Activated T-cell treated with anti-CD3 and anti-CD28 coated beads, Interleukin-2, amount 50 U/mL, for 1 hour (primary cell): ENCODE measurements around the gene OR51B6.
"Not testable (repeated sequence)": the region's sequence is repeated elsewhere in the genome, so short reads cannot be mapped to it uniquely, and the experiment has no call there.

Experiments used
- DNase-seq: peaks from one replicate; pipeline ENCODE4 v3.0.0-alpha.2; 2020

The OR51B6 gene

DNA sequence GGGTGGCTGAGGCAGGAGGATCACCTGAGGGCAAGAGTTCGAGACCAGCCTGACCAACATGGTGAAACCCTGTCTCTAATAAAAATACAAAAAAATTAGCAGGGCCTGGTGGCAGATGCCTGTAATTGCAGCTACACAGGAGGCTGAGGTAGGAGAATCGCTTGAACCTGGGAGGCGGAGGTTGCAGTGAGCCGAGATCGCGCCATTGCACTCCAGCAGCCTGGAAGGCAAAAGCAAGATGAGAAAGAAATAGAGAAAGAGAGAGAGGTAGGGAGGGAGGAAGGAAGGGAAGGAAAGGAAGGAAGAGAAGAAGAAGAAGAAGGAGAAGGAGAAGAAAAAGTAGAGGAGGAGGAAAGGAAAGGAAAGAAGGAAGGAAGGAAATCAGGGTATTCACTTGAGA, 15.1 kb downstream of the OR51B6 start:
- not testable (repeated sequence) for DNase-seq

DNA sequence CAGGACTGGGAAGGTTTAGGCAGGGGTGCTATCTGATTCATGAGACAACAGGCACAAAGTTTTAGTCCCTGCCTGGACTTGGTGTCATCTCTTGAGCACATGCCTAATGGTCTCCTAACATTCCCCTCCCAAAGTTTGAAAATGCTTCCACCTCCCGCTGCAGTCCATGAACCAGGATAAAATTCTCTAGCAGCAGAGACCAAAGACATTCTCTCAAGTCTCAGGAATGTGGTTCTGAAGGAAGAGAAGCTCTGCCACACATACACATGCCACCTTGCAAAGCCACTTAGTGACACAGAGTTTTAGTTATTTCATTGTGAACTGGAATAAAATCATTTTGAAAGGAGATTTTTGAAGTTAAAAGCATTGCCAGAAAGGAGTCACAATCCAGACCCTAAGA, 15.5 kb downstream of the OR51B6 start:
- no peak for DNase-seq

DNA sequence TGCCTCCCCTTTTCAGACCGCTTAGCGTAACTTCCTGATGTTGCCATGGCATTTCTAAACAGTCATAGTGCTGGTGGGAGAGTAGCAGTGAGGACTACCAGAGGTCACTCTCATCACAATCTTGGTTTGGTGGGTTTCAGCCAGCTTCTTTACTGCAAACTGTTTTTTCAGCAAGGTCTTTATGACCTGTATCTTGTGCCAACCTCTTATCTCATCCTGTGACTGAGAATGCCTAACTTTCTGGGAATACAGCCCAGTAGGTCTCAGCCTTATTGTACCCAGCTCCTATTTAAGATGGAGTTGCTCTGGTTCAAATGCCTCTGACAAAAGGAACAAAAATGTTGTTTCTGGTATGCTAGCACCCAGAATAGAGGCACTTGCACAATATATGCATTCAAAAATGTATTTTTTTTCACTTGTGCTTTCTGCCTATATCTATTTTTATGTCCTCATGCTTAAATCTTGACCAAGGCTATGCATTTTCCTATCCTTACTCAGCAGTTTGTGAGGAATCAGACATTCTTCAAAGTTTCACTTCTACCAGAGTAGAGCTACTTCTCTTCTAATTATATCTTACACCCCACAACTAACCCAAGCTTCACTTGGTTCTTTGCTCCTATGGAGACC, 16.3 kb downstream of the OR51B6 start:
- DNase-seq, result no peak

DNA sequence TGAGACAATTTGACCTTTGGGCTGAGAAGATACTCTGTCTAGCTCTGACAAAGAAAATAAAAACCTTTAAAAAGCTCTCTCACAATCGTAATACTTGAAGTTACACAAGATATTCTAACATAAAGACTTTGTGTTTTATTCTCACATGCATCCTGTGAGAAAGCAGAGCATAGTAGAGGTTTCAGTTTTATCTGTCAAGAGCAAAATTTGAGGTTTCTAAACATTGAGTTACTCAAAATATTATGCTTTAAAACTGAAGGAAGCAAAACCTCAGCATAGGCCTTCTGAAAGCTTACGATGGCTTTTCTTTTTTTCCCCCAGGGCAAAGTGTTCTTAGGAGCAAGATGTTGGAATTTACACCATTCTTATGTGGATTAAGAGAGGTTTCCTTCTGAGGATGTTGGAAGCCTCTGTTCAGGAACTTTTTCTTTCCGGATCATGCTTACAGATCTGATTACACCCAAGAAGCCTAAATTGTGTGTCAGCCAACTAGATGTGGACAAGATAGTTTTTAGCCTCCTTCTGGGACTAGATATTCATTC, 17.3 kb downstream of the OR51B6 start:
- no peak for DNase-seq

DNA sequence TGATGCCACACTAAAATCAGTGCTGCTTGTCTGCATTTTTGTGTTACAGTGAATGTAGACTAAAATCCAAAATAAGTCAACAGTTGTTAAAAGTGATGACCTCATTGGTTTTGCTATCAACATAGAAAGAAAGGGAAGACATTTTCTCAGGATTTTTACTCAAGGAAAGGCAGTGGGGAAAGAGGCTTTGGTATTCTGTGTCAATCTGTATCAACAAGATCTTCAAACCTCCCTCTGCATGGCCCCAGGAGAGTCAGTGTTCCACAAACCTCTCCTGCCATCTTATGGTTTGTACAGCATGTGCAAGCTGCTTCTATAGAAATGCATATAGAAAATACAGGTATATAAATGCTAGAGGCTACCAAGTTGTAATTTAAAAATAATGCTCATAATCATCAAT, 18.5 kb downstream of the OR51B6 start:
- no peak for DNase-seq

- DNase-seq, result no peak
Observed at GRCh38 chr11:5380740-5381342, 29.5 kb downstream of the OR51B6 start.

- no peak for DNase-seq
Observed at GRCh38 chr11:5383576-5383975, 32.3 kb downstream of the OR51B6 start, which contains the start of gene OR51M1. TSS of gene OR51M1 (plus strand) at chr11:5383812. CDS start at chr11:5389399, 5,587 bp downstream.

- DNase-seq, result no peak
Observed at GRCh38 chr11:5384335-5384734, 33.0 kb downstream of the OR51B6 start.

DNA sequence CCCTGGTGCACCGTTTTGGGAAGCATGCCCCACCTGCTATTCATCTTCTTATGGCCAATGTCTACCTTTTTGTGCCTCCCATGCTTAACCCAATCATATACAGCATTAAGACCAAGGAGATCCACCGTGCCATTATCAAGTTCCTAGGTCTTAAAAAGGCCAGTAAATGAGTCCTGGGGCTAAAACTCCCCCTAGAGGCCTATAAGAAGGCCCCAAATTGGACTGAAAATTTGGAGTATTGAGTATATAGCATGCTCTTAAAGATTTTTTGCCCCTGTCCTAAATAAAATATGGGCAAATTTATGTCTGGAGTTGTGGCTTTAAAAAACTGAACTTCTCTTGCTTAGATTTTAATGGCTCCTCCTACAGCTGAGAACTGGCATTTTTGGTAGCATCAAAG, 38.9 kb downstream of the OR51B6 start:
- DNase-seq, result no peak

- no peak for DNase-seq
Observed at GRCh38 chr11:5394091-5394490, 42.8 kb downstream of the OR51B6 start.

DNA sequence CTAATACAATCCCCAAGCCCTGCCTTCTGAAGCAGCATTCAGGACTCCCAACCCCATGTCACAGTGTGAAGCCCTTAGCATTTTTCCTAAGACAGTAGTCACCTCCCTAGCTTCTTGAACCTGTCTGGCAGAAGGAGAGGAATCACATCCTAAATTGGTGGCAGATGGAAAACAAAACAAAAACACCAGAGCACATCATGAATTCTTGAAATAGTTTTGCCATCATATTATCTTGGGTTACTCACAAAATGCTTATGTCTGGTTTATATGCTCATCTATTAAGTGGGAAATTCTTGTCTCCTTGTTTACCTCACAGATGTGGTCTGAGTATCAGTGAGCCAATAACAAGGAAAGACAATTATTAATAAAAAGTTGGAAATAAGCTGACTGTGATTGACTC, 47.6 kb downstream of the OR51B6 start:
- DNase-seq, result no peak
